NCI-H82 (cell line): ENCODE measurements around the gene FNDC3B.

ENCODE experiments used
- DNase-seq: peaks from one replicate; lab custom pipeline; 2025; lab: John Stamatoyannopoulos, UW

Gene FNDC3B

GRCh38 chr3:172150913-172151650 lies 111.7 kb downstream of the FNDC3B start:
- DNase-seq: no peak

- DNase-seq: no peak
Measured at GRCh38 chr3:172151651-172152649, 112.6 kb downstream of the FNDC3B start.

- no peak for DNase-seq
Measured at GRCh38 chr3:172152874-172153273, 113.5 kb downstream of the FNDC3B start.

GRCh38 chr3:172153335-172153861 lies 114.0 kb downstream of the FNDC3B start:
- no peak for DNase-seq

GRCh38 chr3:172154768-172155664 lies 115.6 kb downstream of the FNDC3B start:
- DNase-seq: no peak

GRCh38 chr3:172155897-172156585 lies 116.7 kb downstream of the FNDC3B start:
- no peak for DNase-seq

GRCh38 chr3:172156586-172156955 lies 117.2 kb downstream of the FNDC3B start:
- no peak for DNase-seq

GRCh38 chr3:172157564-172158258 lies 118.3 kb downstream of the FNDC3B start:
- peak; percentile 67 for DNase-seq

GRCh38 chr3:172158741-172159140 lies 119.4 kb downstream of the FNDC3B start:
- no peak for DNase-seq

- no peak for DNase-seq
Measured at GRCh38 chr3:172159376-172159775, 120.0 kb downstream of the FNDC3B start.

GRCh38 chr3:172159962-172160538 lies 120.7 kb downstream of the FNDC3B start:
- DNase-seq: no peak

GRCh38 chr3:172161133-172161789 lies 121.9 kb downstream of the FNDC3B start:
- DNase-seq: no peak

GRCh38 chr3:172161959-172162358 lies 122.6 kb downstream of the FNDC3B start:
- no peak for DNase-seq

- no peak for DNase-seq
Measured at GRCh38 chr3:172163320-172163719, 123.9 kb downstream of the FNDC3B start.

- no peak for DNase-seq
Measured at GRCh38 chr3:172164620-172165362, 125.4 kb downstream of the FNDC3B start.

GRCh38 chr3:172166261-172166660 lies 126.9 kb downstream of the FNDC3B start:
- no peak for DNase-seq

GRCh38 chr3:172166890-172167289 lies 127.5 kb downstream of the FNDC3B start:
- DNase-seq: no peak

- DNase-seq: no peak
Measured at GRCh38 chr3:172167892-172168648, 128.7 kb downstream of the FNDC3B start.
